Frontal cortex (tissue), 4 donors: ENCODE measurements around the gene MED27. TPM values are rescaled to one million over a fixed set of nuclear protein-coding genes. Genes with fewer than 3 reads are reported as not detected.

Source experiments
- DNase-seq, 2 donors: peaks; one replicate each; pipeline ENCODE4 v3.0.0; 2012; ENCODE audit warnings: low spot score in 2 of 2
- FAIRE-seq: peaks from 2 replicates; lab custom pipeline; 2012; peaks lifted over from hg19 to GRCh38; lab: Jason Lieb, UNC
- total RNA-seq: library from RNA; depleted of rRNA; stranded (reverse); fragments of >200 nt; gene quantifications from one replicate; pipeline ENCODE4 v1.2.3, GENCODE V29; 2014
- donor health status: control.
- donor health status: control.
- donor health status: control.

The MED27 gene
- 11.8 TPM for total RNA-seq

- DNase-seq (peak; percentile 62 to 88), FAIRE-seq (no peak)
Observed at GRCh38 chr9:132079391-132080091, at the start of gene MED27. MED27 (minus strand) TSS chr9:132079867; CDS start chr9:132079844, 23 bp downstream.

- DNase-seq: no peak
- no peak for FAIRE-seq
Observed at GRCh38 chr9:132127888-132128534, 48.3 kb upstream of the MED27 start.

- no peak for DNase-seq
- no peak for FAIRE-seq
Observed at GRCh38 chr9:132126680-132127236, 47.1 kb upstream of the MED27 start.

GRCh38 chr9:132125944-132126679 is 46.4 kb upstream of the MED27 start:
- FAIRE-seq (no peak), DNase-seq (no peak)

GRCh38 chr9:132125361-132125760 is 45.7 kb upstream of the MED27 start:
- FAIRE-seq: no peak

GRCh38 chr9:132124800-132125199 is 45.1 kb upstream of the MED27 start:
- DNase-seq (no peak), FAIRE-seq (no peak)

More at GRCh38 chr9:132125361-132125760, 45.7 kb upstream of the MED27 start:
- no peak for DNase-seq

- FAIRE-seq (no peak), DNase-seq (no peak)
Observed at GRCh38 chr9:132121021-132121420, 41.4 kb upstream of the MED27 start.

GRCh38 chr9:132117694-132118093 is 38.0 kb upstream of the MED27 start:
- FAIRE-seq (no peak), DNase-seq (no peak)

GRCh38 chr9:132116583-132116982 is 36.9 kb upstream of the MED27 start:
- DNase-seq: no peak

GRCh38 chr9:132114102-132114707 is 34.5 kb upstream of the MED27 start:
- FAIRE-seq: no peak

More at GRCh38 chr9:132116583-132116982, 36.9 kb upstream of the MED27 start:
- FAIRE-seq: no peak

GRCh38 chr9:132109291-132109690 is 29.6 kb upstream of the MED27 start:
- DNase-seq: no peak
- FAIRE-seq: no peak

More at GRCh38 chr9:132114102-132114707, 34.5 kb upstream of the MED27 start:
- DNase-seq: peak; percentile 22 to 49

- FAIRE-seq: no peak
Observed at GRCh38 chr9:132108728-132109127, 29.1 kb upstream of the MED27 start.

GRCh38 chr9:132099741-132100407 is 20.2 kb upstream of the MED27 start:
- FAIRE-seq: no peak
- DNase-seq: no peak

More at GRCh38 chr9:132108728-132109127, 29.1 kb upstream of the MED27 start:
- DNase-seq: no peak

GRCh38 chr9:132099167-132099566 is 19.5 kb upstream of the MED27 start:
- FAIRE-seq (no peak), DNase-seq (no peak)

GRCh38 chr9:132094314-132094791 is 14.7 kb upstream of the MED27 start:
- DNase-seq (no peak), FAIRE-seq (no peak)

GRCh38 chr9:132090771-132091170 is 11.1 kb upstream of the MED27 start:
- FAIRE-seq (no peak), DNase-seq (no peak)

GRCh38 chr9:132087438-132088030 is 7.9 kb upstream of the MED27 start:
- no peak for FAIRE-seq
- no peak for DNase-seq

- no peak for DNase-seq
- no peak for FAIRE-seq
Observed at GRCh38 chr9:132082188-132082587, 2.5 kb upstream of the MED27 start.
